MM.1S (cell line): ENCODE results near the gene C1QTNF7.

Source experiments
- EZH2 ChIP-seq: fragments of 300-600 bp; sonication (generic); optimal IDR thresholded peaks from 2 replicates; pipeline ENCODE3; 2017; ENCODE audit warnings: low read depth, mild to moderate bottlenecking, antibody characterized with exemption, low read length, mixed read lengths
- TF ChIP-seq, protein P1 (sequence below): fragments of 300-600 bp; sonication (generic); IDR thresholded peaks from 2 replicates; pipeline ENCODE4 v1.5.1; 2016; ENCODE audit warnings: antibody characterized with exemption, low read length, mixed read lengths

- TF ChIP-seq, protein P1, sequence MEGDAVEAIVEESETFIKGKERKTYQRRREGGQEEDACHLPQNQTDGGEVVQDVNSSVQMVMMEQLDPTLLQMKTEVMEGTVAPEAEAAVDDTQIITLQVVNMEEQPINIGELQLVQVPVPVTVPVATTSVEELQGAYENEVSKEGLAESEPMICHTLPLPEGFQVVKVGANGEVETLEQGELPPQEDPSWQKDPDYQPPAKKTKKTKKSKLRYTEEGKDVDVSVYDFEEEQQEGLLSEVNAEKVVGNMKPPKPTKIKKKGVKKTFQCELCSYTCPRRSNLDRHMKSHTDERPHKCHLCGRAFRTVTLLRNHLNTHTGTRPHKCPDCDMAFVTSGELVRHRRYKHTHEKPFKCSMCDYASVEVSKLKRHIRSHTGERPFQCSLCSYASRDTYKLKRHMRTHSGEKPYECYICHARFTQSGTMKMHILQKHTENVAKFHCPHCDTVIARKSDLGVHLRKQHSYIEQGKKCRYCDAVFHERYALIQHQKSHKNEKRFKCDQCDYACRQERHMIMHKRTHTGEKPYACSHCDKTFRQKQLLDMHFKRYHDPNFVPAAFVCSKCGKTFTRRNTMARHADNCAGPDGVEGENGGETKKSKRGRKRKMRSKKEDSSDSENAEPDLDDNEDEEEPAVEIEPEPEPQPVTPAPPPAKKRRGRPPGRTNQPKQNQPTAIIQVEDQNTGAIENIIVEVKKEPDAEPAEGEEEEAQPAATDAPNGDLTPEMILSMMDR = no peak
- no peak for TF ChIP-seq EZH2
Observed at GRCh38 chr4:15479913-15480185, 52.0 kb downstream of the C1QTNF7 start.
